Cerebellar cortex (tissue), 1 donor: ENCODE results near the gene FHOD3.

Experiments used
- DNase-seq: peaks from one replicate; pipeline ENCODE4 v3.0.0-alpha.2; 2015; ENCODE audit warnings: low spot score

Gene FHOD3

DNA sequence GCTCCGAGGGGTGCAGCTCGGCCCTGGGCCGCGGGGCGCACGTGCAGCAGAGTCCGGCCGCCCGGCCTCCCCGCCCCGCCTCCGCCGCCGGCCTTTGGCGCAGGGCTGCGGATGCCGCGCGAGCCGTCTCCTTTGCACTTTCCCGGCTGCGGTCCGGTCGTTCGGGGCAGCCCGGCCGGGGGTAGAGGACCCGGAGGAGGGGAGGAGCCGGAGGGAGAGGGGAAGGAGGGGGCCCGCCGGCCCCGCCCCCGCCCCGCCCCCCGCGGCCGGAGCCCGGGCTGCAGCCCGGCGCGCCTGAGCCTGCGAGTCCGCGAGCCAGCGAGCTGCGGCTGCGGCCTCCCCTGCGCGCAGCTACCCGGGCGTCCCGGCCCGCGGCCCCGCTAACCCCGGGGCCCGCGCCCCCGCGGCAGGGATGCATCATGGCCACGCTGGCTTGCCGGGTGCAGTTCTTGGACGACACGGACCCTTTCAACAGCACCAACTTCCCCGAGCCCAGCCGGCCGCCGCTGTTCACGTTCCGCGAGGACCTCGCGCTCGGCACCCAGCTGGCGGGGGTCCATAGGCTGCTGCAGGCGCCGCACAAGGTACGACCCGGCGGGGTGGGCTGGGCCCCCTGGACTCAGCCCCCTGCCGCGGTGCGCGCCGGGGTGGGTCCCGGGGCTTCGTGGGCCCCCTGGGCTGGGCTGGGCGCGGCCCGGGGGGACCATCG lies at the start of gene FHOD3:
Gene FHOD3 (plus strand): TSS at position 297 of the 709 bp plus-strand sequence. CDS start 123 bp downstream, at position 420.
- DNase-seq = no peak

DNA sequence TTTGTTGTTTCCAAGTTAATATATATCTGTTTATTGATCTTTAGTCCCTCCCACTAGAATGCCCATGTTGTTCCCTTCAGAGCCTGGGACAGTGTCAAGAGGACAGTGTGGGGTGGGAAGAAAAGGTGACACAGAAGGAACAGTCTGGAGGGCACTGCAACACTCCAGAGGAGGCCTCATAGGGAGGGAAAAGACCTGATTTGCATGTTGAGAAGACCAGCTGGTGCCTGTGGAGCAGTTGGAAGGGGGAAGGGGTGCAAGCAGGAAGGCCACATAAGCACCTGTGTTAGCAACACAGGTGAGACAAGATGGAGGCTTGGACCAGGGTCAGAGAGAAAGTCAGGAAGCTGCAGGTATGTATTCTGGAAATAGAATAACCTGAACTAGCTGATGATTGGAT lies 48.1 kb upstream of the FHOD3 start:
- no peak for DNase-seq

GRCh38 chr18:36250827-36251226 lies 46.7 kb upstream of the FHOD3 start:
- DNase-seq = no peak

DNA sequence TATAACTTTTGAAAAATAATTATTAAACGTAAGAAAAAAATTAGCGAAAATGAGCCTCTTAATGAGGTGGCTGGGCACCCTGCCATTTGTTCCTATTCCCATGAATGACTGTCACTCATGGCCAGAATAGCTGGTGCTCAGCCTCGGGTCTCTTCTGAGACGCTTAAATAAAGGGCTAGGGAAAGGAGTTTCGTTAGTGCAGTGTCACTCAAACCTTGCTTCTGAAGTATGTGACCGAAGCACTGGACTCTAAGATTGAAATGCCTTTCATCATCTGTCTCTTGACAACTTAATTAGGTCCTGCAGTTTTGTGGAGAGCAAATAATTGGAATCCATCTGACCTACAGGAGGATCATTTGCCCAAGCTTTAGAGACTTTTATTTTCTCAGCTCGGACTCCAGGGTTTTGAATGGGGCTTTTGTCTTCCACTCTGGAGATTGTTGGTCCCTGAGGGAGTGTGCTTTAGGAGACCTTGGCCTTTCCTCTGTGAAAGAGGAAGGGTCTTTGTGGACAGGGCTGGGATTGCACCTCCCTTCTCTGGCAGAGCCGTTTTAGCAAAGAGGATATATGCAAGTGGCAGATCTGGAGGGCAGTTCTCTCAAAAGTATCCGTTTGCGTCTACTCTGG lies 42.3 kb upstream of the FHOD3 start:
- DNase-seq = no peak

GRCh38 chr18:36256094-36256493 lies 41.4 kb upstream of the FHOD3 start:
- no peak for DNase-seq

DNA sequence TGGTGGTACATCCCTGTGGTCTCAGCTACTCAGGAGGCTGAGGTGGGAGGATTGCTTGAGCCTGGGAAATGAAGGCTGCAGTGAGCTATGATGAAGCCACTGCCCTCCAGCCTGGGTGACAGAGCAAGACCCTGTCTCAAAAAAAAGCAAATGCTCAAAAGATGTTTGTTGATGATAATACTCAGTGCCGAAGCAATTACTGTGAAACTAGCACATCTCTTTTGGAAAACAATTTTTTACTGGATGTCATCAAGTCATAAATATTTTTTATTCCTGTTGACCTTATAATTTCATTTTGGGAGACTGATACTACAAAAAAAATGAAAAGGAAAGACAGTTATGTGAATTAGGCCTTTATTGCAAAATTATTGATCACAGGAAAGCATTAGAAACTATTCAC lies 34.5 kb upstream of the FHOD3 start:
- no peak for DNase-seq

- DNase-seq = no peak
Measured at GRCh38 chr18:36264283-36264682, 33.2 kb upstream of the FHOD3 start.

DNA sequence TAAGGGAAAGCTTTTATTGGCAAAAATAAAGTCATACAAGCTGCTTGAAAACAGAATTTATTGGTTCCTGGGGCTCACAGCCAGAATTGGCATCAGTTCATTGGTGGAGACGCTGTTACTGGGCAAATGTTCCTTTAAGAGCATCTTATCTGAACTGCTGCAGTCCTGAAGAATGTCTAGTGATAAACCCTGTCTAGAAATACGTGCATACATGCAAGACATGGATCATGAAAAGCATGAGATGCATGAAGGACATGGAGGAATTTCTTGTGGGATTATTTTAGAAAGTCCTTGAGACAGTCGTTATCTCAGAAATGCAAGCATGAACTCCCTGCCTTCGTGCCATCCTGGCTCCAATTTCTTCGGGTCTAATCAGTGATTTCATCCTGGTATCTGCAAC lies 32.5 kb upstream of the FHOD3 start:
- DNase-seq = no peak

GRCh38 chr18:36269157-36269556 lies 28.4 kb upstream of the FHOD3 start:
- DNase-seq = no peak

- DNase-seq = no peak
Measured at GRCh38 chr18:36271153-36271552, 26.4 kb upstream of the FHOD3 start.

GRCh38 chr18:36273347-36273746 lies 24.2 kb upstream of the FHOD3 start:
- DNase-seq = no peak

- no peak for DNase-seq
Measured at GRCh38 chr18:36274083-36274715, 23.3 kb upstream of the FHOD3 start.

DNA sequence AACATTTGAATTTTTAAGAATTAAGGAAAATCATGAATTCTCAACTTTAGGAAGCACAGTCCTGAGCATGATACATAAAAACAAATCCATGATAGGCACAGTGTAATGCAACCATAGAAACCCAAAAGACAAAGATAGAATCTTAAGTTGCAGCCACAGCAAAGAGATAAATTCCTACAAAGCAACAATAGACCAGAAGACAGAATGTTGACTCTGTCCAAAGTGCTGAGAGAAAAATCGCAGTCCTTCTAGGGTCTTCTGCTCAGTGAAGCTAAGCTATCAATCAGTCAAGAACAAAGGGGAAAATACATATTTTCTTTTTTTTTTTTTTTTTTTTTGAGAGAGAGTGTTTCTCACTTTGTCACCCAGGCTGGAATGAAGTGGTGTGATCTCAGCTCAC lies 22.0 kb upstream of the FHOD3 start:
- no peak for DNase-seq

DNA sequence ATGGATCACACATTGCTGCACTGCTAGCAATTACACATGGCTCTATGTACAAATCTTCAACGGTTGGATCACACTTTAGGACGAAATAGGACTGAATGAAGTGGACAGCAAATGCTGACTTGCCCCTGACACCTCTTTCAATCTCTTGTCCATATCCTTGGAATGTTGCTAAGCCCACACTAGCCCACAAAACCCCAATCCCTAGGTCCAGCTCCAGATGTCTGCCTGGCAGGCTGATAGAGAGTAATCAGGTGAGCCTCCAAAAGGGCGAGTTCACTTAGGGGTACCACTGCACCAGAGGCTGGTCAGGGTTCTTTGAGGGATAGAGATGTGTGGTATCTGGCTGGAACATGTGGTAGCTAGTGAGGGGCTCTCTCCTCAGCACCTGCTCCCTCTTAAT lies 18.5 kb upstream of the FHOD3 start:
- no peak for DNase-seq

DNA sequence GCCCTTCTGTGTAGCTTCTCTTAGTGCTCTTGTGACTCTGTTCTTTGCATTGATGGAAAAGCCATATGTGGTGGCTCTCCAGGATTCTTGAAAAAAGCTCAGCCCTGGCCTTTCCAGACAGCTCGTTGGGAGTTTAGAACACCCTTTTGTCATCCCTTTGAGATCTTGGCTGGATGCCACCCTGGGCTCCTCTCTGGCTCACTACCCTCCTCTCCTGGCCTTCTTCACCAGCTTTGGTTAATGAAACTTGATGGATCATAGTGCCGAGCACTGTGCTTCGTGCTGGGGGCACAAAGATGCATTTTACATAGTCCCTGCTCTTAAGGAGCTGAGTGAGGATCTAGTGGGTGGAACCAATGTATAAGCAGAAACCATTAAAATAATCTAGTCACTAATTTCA lies 15.6 kb upstream of the FHOD3 start:
- no peak for DNase-seq

- DNase-seq = no peak
Measured at GRCh38 chr18:36283448-36283847, 14.1 kb upstream of the FHOD3 start.

DNA sequence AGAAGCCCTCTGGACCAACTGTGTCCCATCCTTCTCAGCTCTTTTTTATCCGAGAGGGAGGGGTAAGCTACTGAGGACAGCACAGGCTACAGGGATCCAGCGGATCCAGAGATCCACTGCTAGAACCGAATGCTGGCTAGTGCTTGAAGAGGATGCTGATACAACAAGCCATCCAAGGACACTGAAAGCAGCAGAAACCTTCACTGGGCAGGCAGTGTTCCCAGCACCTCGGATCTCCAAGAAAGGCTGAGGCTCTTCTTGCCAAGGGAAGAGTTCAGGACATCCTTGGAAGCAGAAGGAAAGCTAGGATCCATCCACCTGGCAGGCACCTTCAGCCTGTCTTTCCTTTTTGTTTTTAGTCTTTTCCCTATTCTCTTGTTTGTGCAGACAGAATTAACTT lies 13.2 kb upstream of the FHOD3 start:
- no peak for DNase-seq

GRCh38 chr18:36284671-36285295 lies 12.7 kb upstream of the FHOD3 start:
- DNase-seq = peak; percentile 79

- no peak for DNase-seq
Measured at GRCh38 chr18:36287653-36288052, 9.9 kb upstream of the FHOD3 start.

- DNase-seq = no peak
Measured at GRCh38 chr18:36288689-36289088, 8.8 kb upstream of the FHOD3 start.

- DNase-seq = no peak
Measured at GRCh38 chr18:36294031-36294430, 3.5 kb upstream of the FHOD3 start.

GRCh38 chr18:36295214-36295613 lies 2.3 kb upstream of the FHOD3 start:
- DNase-seq = no peak

DNA sequence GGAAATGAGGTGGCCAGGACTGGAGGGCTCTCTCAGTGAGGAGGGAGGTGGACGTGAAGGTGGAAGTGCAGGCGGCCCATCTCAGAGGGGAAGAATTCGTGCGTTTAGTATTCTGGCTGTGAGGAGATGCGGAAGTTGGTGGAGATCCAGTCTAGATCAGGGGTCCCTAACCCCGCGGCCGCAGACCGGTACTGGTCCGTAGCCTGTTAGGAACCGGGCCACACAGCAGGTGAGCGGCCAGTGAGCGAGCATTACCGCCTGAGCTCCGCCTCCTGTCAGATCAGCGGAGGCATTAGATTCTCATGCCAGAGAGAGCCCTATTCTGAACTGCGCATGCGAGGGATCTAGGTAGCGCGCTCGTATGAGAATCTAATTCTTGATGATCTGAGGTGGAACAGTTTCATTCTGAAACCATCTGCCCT lies 1.6 kb upstream of the FHOD3 start:
- DNase-seq = no peak
